GM06990 (cell line): Measurements from ENCODE around the gene WDR86.

Experiments used
- DNase-seq: peaks from one replicate; pipeline ENCODE4 v3.0.0-alpha.2; 2011; ENCODE audit not compliant: insufficient read length; ENCODE audit errors: extremely low read depth
- H3K27me3 ChIP-seq: replicated peaks from 2 replicates; pipeline ENCODE4 v1.6.0; 2011; ENCODE audit warnings: low read length; ENCODE audit not compliant: control insufficient read depth, insufficient read depth
- H3K36me3 ChIP-seq: 2 replicates; pipeline ENCODE4 v1.5.1; 2011; ENCODE audit warnings: low read length; ENCODE audit not compliant: control insufficient read depth, insufficient read depth
- H3K4me3 ChIP-seq: replicated peaks from 2 replicates; pipeline ENCODE4 v1.5.1; 2011; ENCODE audit warnings: low read depth, mild to moderate bottlenecking, control low read depth, low read length
- CTCF ChIP-seq: IDR thresholded peaks from 2 replicates; pipeline ENCODE4 v1.5.1; 2011; ENCODE audit warnings: low read length, control low read depth, mild to moderate bottlenecking, inconsistent platforms; ENCODE audit not compliant: insufficient read depth, poor library complexity, severe bottlenecking

WDR86 gene

GRCh38 chr7:151405588-151405987 is 4.2 kb downstream of the WDR86 start:
- Histone ChIP-seq H3K27me3 (no peaks in the 10 kb centered on the region; the same call in 1 of the 2 replicates), H3K36me3 (no peaks in the 10 kb centered on the region), H3K4me3 (no peak overlapping the region)
- no peak for TF ChIP-seq CTCF
- DNase-seq: no peak

- H3K36me3 ChIP-seq: no peaks in the 10 kb centered on the region
- H3K4me3 ChIP-seq: no peak overlapping the region
- H3K27me3 ChIP-seq: no peaks in the 10 kb centered on the region; the same call in 1 of the 2 replicates
- DNase-seq: no peak
- TF ChIP-seq CTCF: no peak
Measured at GRCh38 chr7:151405056-151405455, 4.8 kb downstream of the WDR86 start.

GRCh38 chr7:151404216-151405011 is 5.4 kb downstream of the WDR86 start:
- Histone ChIP-seq H3K4me3 (no peak overlapping the region), H3K36me3 (no peaks in the 10 kb centered on the region), H3K27me3 (no peaks in the 10 kb centered on the region; the same call in 1 of the 2 replicates)
- no peak for TF ChIP-seq CTCF
- no peak for DNase-seq

GRCh38 chr7:151403764-151404163 is 6.1 kb downstream of the WDR86 start:
- H3K36me3 ChIP-seq: no peaks in the 10 kb centered on the region
- TF ChIP-seq CTCF: no peak
- H3K4me3 ChIP-seq: no peak overlapping the region
- H3K27me3 ChIP-seq: no peaks in the 10 kb centered on the region; the same call in 1 of the 2 replicates
- DNase-seq: no peak

- no peaks in the 10 kb centered on the region; the same call in 1 of the 2 replicates for H3K27me3 ChIP-seq
- TF ChIP-seq CTCF: no peak
- H3K4me3 ChIP-seq: no peak overlapping the region
- no peaks in the 10 kb centered on the region for H3K36me3 ChIP-seq
- DNase-seq: no peak
Measured at GRCh38 chr7:151402029-151402835, 7.6 kb downstream of the WDR86 start.
